ENCODE data around the gene C22orf31.

The C22orf31 gene

DNA sequence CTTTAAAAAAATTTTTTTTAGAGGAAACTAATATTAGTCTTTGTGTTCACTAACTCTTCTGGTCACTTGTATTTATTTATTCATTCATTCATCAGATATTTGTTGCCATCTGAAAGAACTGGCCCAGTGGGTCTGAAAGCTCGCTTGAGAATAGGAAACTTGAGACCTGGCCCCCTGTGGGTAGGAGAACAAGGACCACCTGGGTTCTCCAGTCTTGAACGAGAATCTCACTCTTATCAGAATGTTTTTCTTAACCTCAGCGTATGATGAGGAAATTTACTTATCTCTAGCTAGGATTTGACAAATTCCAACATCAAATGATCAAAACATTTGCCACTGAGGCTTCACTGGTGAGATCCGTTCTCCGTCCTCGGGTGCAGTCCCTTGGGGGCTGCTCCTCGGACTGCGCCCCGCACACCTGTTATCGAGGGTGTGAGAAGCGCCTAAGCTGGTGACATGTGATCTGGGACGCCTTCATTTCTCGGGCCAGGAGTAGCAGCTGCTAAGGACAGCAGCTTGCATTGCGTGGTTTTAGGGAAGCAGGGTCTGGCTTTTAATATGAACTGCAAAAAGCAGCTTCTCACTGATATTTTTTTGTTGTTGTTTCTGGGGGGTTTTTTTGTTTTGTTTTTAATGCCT lies 6.3 kb downstream of the C22orf31 start:
- DNase-seq (ENCODE audit: low read depth), result no peak
- TF ChIP-seq, protein P1, sequence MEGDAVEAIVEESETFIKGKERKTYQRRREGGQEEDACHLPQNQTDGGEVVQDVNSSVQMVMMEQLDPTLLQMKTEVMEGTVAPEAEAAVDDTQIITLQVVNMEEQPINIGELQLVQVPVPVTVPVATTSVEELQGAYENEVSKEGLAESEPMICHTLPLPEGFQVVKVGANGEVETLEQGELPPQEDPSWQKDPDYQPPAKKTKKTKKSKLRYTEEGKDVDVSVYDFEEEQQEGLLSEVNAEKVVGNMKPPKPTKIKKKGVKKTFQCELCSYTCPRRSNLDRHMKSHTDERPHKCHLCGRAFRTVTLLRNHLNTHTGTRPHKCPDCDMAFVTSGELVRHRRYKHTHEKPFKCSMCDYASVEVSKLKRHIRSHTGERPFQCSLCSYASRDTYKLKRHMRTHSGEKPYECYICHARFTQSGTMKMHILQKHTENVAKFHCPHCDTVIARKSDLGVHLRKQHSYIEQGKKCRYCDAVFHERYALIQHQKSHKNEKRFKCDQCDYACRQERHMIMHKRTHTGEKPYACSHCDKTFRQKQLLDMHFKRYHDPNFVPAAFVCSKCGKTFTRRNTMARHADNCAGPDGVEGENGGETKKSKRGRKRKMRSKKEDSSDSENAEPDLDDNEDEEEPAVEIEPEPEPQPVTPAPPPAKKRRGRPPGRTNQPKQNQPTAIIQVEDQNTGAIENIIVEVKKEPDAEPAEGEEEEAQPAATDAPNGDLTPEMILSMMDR (conservative IDR thresholded peaks at IDR 0.05; ENCODE audit: low read depth, low read length), result no peak
- no peak overlapping the region for H3K4me3 ChIP-seq (ENCODE audit: low read depth, low read length)

- DNase-seq (ENCODE audit: low read depth), result no peak
- TF ChIP-seq, protein P1 (conservative IDR thresholded peaks at IDR 0.05; ENCODE audit: low read depth, low read length), result no peak
- H3K4me3 ChIP-seq (ENCODE audit: low read depth, low read length), result no peak overlapping the region
Observed at GRCh38 chr22:29054251-29054767, 7.3 kb downstream of the C22orf31 start.

DNA sequence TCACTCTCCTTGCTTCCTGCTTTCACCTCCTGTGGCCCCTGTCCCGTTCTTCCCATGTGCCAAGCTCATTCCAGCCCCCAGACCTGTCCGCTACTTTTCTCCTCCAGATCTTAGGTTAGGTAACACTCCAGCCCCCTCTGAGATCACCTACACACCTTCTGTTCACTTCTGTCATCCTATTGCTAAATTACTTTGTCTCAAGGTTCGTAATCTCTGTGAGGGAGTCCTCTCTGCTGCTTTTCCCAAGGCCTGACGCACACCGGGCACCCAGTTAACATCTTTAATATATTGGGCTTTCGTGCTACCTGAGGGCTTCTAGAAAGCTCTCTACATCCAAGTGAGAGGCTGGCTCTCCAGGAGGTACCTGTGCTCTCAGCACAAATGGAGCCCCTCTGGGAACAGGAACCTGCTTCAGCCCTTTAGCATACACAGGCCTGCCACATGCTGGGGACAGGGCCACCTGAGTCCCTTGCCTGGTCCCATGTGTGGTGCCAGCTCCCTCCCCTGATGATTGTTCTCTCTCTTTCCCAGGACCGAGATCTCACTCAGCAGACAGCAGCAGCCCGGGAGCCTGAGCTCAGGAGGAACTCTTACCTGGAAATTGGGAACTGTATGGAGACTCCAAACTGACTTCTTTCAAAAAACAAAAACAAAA lies 8.5 kb downstream of the C22orf31 start:
- no peak for DNase-seq (ENCODE audit: low read depth)
- no peak overlapping the region for H3K4me3 ChIP-seq (ENCODE audit: low read depth, low read length)
- TF ChIP-seq, protein P1 (conservative IDR thresholded peaks at IDR 0.05; ENCODE audit: low read depth, low read length), result no peak

DNA sequence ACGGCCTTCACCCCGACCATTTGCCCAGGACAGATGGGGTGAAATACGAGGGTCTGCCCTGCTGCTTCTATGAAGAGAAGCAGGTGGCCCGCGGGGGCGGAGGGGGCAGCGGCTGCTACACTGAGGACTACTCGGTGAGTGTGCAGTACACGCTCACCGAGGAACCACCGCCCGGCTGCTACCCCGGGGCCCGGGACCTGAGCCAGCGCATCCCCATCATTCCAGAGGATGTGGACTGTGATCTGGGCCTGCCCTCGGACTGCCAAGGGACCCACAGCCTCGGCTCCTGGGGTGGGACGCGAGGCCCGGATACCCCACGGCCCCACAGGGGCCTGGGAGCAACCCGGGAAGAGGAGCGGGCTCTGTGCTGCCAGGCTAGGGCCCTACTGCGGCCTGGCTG lies 11.2 kb downstream of the C22orf31 start:
- TF ChIP-seq, protein P1 (conservative IDR thresholded peaks at IDR 0.05; ENCODE audit: low read depth, low read length), result no peak
- no peak for DNase-seq (ENCODE audit: low read depth)
- H3K4me3 ChIP-seq (ENCODE audit: low read depth, low read length), result no peak overlapping the region

DNA sequence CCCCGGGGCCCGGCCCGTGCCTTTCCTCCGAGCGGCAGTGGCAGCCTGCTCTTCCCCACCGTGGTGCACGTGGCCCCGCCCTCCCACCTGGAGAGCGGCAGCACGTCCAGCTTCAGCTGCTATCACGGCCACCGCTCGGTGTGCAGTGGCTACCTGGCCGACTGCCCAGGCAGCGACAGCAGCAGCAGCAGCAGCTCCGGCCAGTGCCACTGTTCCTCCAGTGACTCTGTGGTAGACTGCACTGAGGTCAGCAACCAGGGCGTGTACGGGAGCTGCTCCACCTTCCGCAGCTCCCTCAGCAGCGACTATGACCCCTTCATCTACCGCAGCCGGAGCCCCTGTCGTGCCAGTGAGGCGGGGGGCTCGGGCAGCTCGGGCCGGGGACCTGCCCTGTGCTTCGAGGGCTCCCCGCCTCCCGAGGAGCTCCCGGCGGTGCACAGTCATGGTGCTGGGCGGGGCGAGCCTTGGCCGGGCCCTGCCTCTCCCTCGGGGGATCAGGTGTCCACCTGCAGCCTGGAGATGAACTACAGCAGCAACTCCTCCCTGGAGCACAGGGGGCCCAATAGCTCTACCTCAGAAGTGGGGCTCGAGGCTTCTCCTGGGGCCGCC lies 11.9 kb downstream of the C22orf31 start:
- DNase-seq (ENCODE audit: low read depth), result no peak
- H3K4me3 ChIP-seq (ENCODE audit: low read depth, low read length), result no peak overlapping the region
- TF ChIP-seq, protein P1 (conservative IDR thresholded peaks at IDR 0.05; ENCODE audit: low read depth, low read length), result no peak

GRCh38 chr22:29048822-29049654 lies 12.6 kb downstream of the C22orf31 start:
- no peak overlapping the region for H3K4me3 ChIP-seq (ENCODE audit: low read depth, low read length)
- no peak for DNase-seq (ENCODE audit: low read depth)
- TF ChIP-seq, protein P1 (conservative IDR thresholded peaks at IDR 0.05; ENCODE audit: low read depth, low read length), result no peak
